Nephron (organoid): Measurements from ENCODE around the gene UBXN11.

Experiments
- H3K27ac Mint-ChIP-seq, 3 experiments: 2 replicates each; pipeline ENCODE4 v1.8.0; 2020; ENCODE audit warnings: mixed read lengths in 3 of 3, mild to moderate bottlenecking in 2 of 3, moderate library complexity in 1 of 3
- H3K27me3 Mint-ChIP-seq: 2 replicates; pipeline ENCODE4 v1.8.0; 2021; ENCODE audit warnings: low read depth, mild to moderate bottlenecking, moderate library complexity, mixed read lengths
- H3K36me3 Mint-ChIP-seq: 2 replicates; pipeline ENCODE4 v1.8.0; 2020; ENCODE audit warnings: low read depth, mixed read lengths
- H3K4me1 Mint-ChIP-seq: 2 replicates; pipeline ENCODE4 v1.8.0; 2020; ENCODE audit warnings: mixed read lengths
- H3K4me3 Mint-ChIP-seq, 3 experiments: 2 replicates each; pipeline ENCODE4 v1.8.0; 2020; ENCODE audit warnings: mild to moderate bottlenecking in 3 of 3, mixed read lengths in 3 of 3, moderate library complexity in 2 of 3
- H3K9me3 Mint-ChIP-seq: 2 replicates; pipeline ENCODE4 v1.8.0; 2020; ENCODE audit warnings: mixed read lengths
- CTCF ChIP-seq, 3 experiments: fragments of 200-600 bp; sonication (generic); IDR thresholded peaks; one replicate each; pipeline ENCODE4 v1.5.0; 2021; ENCODE audit warnings: antibody characterized with exemption in 3 of 3; ENCODE audit not compliant: unreplicated experiment in 3 of 3

Gene UBXN11

DNA sequence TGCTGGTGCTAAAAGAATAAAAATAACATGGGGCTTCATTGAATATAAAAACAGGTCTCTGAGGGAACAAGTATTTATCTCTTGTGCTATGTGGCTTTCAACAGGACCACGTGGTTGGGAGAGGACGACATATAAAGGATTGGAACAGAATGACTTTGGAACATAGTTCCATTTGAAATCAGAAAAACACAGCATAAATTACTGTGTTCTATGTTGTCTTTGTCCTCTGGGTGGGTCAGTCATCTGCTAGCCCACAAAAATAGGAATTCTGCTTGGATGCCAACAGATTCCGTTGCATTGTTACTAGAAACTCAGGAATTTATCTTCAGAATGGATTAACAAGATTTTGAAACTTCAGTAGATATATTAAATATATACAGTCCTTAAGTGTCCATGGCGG, 66.5 kb downstream of the UBXN11 start:
- TF ChIP-seq CTCF (IDR thresholded peaks at IDR 0.05; ENCODE audit: unreplicated experiment in 3 of 3), result no peak
- no peak overlapping the region for H3K4me3 Mint-ChIP-seq
- no peaks in the 10 kb centered on the region for H3K9me3 Mint-ChIP-seq
- H3K36me3 Mint-ChIP-seq, result peaks cover 11% of the 10 kb centered on the region
- peaks cover 14% of the 10 kb centered on the region for H3K4me1 Mint-ChIP-seq
- no peaks in the 10 kb centered on the region for H3K27me3 Mint-ChIP-seq
- no peak overlapping the region for H3K27ac Mint-ChIP-seq

- Mint-ChIP-seq H3K36me3 (no peaks in the 10 kb centered on the region), H3K27ac (no peak overlapping the region), H3K4me1 (peaks cover 19% of the 10 kb centered on the region), H3K4me3 (peak overlapping the region; percentile 44 to 67 (median 53)), H3K9me3 (no peaks in the 10 kb centered on the region), H3K27me3 (peaks cover 2% of the 10 kb centered on the region)
- no peak for TF ChIP-seq CTCF (IDR thresholded peaks at IDR 0.05; ENCODE audit: unreplicated experiment in 3 of 3)
These were observed 69.0 kb downstream of the UBXN11 start for GRCh38 chr1:26237230-26237966.

- H3K4me1 Mint-ChIP-seq, result peaks cover 19% of the 10 kb centered on the region
- H3K27ac Mint-ChIP-seq, result peak overlapping the region; percentile 72 to 95 (median 95)
- H3K4me3 Mint-ChIP-seq, result peak overlapping the region; percentile 93 to 98 (median 98)
- no peaks in the 10 kb centered on the region for H3K36me3 Mint-ChIP-seq
- peaks cover 3% of the 10 kb centered on the region for H3K27me3 Mint-ChIP-seq
- peak in 1 of 3 experiments; percentile 23 for TF ChIP-seq CTCF (IDR thresholded peaks at IDR 0.05; ENCODE audit: unreplicated experiment in 3 of 3)
- H3K9me3 Mint-ChIP-seq, result no peaks in the 10 kb centered on the region
These were observed 71.6 kb downstream of the UBXN11 start for GRCh38 chr1:26234644-26235370.

- Mint-ChIP-seq H3K4me1 (peaks cover 19% of the 10 kb centered on the region), H3K36me3 (no peaks in the 10 kb centered on the region), H3K4me3 (peak within 1 kb of the TSS; percentile 93 to 98 (median 98)), H3K27me3 (peaks cover 3% of the 10 kb centered on the region), H3K9me3 (no peaks in the 10 kb centered on the region), H3K27ac (peak within 1 kb of the TSS; percentile 72 to 95 (median 95))
- TF ChIP-seq CTCF (IDR thresholded peaks at IDR 0.05; ENCODE audit: unreplicated experiment in 3 of 3), result peak; percentile 71 to 86 (median 83)
These were observed 72.4 kb downstream of the UBXN11 start, which contains the start of gene CEP85 for GRCh38 chr1:26233903-26234643. Gene CEP85, plus strand, starts transcription at chr1:26234200. Its CDS starts 5,584 bp downstream, at chr1:26239784.
